GM12878 (cell line): ENCODE measurements around the gene TBC1D1. TPM values are rescaled to one million over a fixed set of nuclear protein-coding genes. Genes with fewer than 3 reads are reported as not detected.

Experiments
- ATF3 ChIP-seq: IDR thresholded peaks from 2 replicates; pipeline ENCODE4 v1.6.1; 2011; ENCODE audit warnings: low read depth, mild to moderate bottlenecking, low read length, moderate library complexity, borderline replicate concordance; ENCODE audit errors: extremely low read depth
- CUX1 ChIP-seq: IDR thresholded peaks from 2 replicates; pipeline ENCODE4 v1.6.1; 2012; ENCODE audit warnings: improper control_type of control experiment, low read depth, low read length; ENCODE audit not compliant: insufficient replicate concordance
- ELK1 ChIP-seq: IDR thresholded peaks from 2 replicates; pipeline ENCODE4 v1.6.1; 2012; ENCODE audit warnings: low read depth, low read length, improper control_type of control experiment
- FOXM1 ChIP-seq: IDR thresholded peaks from 2 replicates; pipeline ENCODE4 v1.6.1; 2012; ENCODE audit warnings: low read depth, mild to moderate bottlenecking, inconsistent platforms, low read length, moderate library complexity
- IRF4 ChIP-seq: IDR thresholded peaks from 2 replicates; pipeline ENCODE4 v1.6.1; 2011; ENCODE audit warnings: low read depth, low read length
- MEF2A ChIP-seq: IDR thresholded peaks from 2 replicates; pipeline ENCODE4 v1.6.1; 2011; ENCODE audit warnings: low read depth, mild to moderate bottlenecking, low read length, moderate library complexity; ENCODE audit not compliant: insufficient read depth
- MEF2B ChIP-seq: fragments of 450-650 bp; IDR thresholded peaks from 2 replicates; pipeline ENCODE4 v1.6.1; 2018; ENCODE audit warnings: mild to moderate bottlenecking, moderate library complexity; ENCODE audit not compliant: partially characterized antibody, poor library complexity, severe bottlenecking
- PML ChIP-seq: IDR thresholded peaks from 2 replicates; pipeline ENCODE4 v1.6.1; 2012; ENCODE audit warnings: low read length, inconsistent platforms
- RFX5 ChIP-seq: IDR thresholded peaks from 2 replicates; pipeline ENCODE4 v1.6.1; 2011; ENCODE audit warnings: low read depth, low read length, improper control_type of control experiment
- TAF1 ChIP-seq: IDR thresholded peaks from 2 replicates; pipeline ENCODE4 v1.6.1; 2011; ENCODE audit warnings: mild to moderate bottlenecking, low read depth, low read length, borderline replicate concordance
- ZBTB11 ChIP-seq: fragments of 450-650 bp; formaldehyde crosslinking; IDR thresholded peaks from 2 replicates; pipeline ENCODE4 v1.5.0; 2022; ENCODE audit warnings: mild to moderate bottlenecking, missing genetic modification characterization
- ZNF24 ChIP-seq: fragments of 450-650 bp; IDR thresholded peaks from 2 replicates; pipeline ENCODE4 v1.6.1; 2017; ENCODE audit warnings: antibody characterized with exemption, mild to moderate bottlenecking
- ZZZ3 ChIP-seq: IDR thresholded peaks from 2 replicates; pipeline ENCODE4 v1.6.1; 2011; ENCODE audit warnings: low read depth; ENCODE audit not compliant: control insufficient read depth, insufficient read length
- polyA plus RNA-seq, 11 experiments: library from polyadenylated mRNA; depleted of rRNA in 4 of 11; unstranded in 6 of 11; stranded (reverse) in 5 of 11; fragments of >200 nt; fragmentation: Nextera tagmentation in 4 of 11; fragmentation: Illumina TruSeq in 1 of 11; extraction: Ambion mirVana in 4 of 11; extraction: Trizol in 1 of 11; gene quantifications; 1 replicate in 1 of 11; 2 replicates in 10 of 11; pipeline versions ENCODE4 v1.2.1 to v1.2.3, GENCODE V29; 2011 to 2016; ENCODE audit warnings: inconsistent platforms in 2 of 11, missing spikeins in 2 of 11, low read depth in 1 of 11
- total RNA-seq, 4 experiments: library from RNA; depleted of rRNA in 3 of 4; stranded (reverse); fragments of >200 nt in 3 of 4; fragmentation: Illumina TruSeq in 1 of 4; extraction: Trizol in 1 of 4; gene quantifications; 2 replicates each; pipeline versions ENCODE4 v1.2.1 to v1.2.3, GENCODE V29; 2013 to 2021
- TF ChIP-seq, protein P1 (sequence below): fragments of 450-650 bp; IDR thresholded peaks from 2 replicates; pipeline ENCODE4 v1.6.1; 2017; ENCODE audit warnings: mild to moderate bottlenecking

TBC1D1 gene
- total and polyA plus RNA-seq, 10 of the 15 experiments (the other 5 are each of a cell fraction or from before 2014, with no cell fraction given), result 5.3 to 102 (median 57.8) TPM

GRCh38 chr4:38132107-38132673 is 241.3 kb downstream of the TBC1D1 start (continued):
- TF ChIP-seq ELK1 (no peak), CUX1 (peak; percentile 79), PML (no peak), ZNF24 (peak; percentile 87), MEF2B (peak; percentile 98), FOXM1 (no peak), MEF2A (peak; percentile 98), ZBTB11 (no peak), IRF4 (peak; percentile 99), RFX5 (no peak; the same call in 1 of the 2 replicates), ZZZ3 (no peak), ATF3 (no peak), TAF1 (peak; percentile 44; the same call in 1 of the 2 replicates)
- TF ChIP-seq, protein P1, sequence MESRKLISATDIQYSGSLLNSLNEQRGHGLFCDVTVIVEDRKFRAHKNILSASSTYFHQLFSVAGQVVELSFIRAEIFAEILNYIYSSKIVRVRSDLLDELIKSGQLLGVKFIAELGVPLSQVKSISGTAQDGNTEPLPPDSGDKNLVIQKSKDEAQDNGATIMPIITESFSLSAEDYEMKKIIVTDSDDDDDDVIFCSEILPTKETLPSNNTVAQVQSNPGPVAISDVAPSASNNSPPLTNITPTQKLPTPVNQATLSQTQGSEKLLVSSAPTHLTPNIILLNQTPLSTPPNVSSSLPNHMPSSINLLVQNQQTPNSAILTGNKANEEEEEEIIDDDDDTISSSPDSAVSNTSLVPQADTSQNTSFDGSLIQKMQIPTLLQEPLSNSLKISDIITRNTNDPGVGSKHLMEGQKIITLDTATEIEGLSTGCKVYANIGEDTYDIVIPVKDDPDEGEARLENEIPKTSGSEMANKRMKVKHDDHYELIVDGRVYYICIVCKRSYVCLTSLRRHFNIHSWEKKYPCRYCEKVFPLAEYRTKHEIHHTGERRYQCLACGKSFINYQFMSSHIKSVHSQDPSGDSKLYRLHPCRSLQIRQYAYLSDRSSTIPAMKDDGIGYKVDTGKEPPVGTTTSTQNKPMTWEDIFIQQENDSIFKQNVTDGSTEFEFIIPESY, result no peak
